HG03103 (cell line): ENCODE results near the gene GUCY2F.

Source experiments
- ATAC-seq: cut with Tn5 transposase; IDR thresholded peaks from one replicate; pipeline ENCODE4 v1.9.1; 2021; ENCODE audit warnings: low read depth; ENCODE audit not compliant: unreplicated experiment

Gene GUCY2F

DNA sequence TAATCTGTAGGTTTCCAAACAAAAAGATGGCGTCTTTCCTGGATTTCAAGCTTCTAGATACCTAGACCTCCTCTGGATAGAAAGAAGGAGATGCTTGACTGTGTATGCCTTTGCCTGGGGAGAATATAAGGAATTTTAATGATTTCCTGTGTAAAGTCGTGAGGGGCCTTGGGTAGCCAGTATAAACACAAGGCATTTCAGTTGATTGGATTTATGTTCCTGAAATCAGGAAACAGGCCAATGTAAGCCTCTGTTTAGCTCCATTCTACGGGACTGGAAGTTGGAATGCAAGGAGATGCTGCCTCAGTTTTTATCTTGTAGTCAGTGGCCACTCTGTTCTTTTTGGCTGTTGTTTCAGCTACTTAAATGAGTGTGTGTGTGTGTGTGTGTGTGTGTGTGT lies 137.2 kb downstream of the GUCY2F start:
- ATAC-seq: no peak

DNA sequence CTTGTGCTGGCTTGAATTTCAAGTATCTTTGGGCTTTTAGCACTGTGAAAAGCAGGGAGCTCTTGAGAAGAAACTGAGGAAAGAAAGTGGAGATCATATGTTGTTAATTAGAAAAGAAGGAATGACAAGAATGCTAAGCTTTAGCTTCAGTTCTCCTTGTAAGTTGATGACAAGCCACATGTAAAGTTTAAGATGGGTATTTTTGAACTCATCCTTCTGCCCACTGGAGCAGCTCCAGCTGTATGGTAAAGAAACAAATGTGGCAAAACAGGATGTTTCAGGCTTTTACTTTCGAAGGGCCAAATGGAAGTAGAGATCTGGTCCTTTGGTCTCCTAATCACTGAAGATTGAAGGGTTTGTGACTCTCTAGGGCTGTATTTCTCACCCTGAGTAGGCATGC lies 137.8 kb downstream of the GUCY2F start:
- no peak for ATAC-seq

DNA sequence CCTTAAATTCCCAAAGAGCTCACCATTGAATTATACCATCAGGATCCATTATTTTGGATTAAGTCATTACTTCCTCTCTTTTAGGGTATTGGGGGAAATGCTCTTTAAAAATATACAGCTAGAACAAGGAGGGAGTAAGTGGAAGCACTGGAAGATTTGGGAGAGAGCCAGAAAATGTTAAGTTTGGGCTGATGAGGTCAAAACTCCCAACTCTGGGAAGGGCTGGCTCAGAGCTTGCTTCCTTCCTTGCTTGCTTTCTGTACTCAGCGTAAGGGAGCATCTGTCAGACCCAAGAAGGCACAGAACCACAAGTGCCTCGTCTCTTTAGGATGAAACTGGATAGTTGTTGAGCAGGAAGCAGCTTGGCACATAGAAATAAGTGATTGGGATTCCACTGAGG lies 138.2 kb downstream of the GUCY2F start:
- ATAC-seq: no peak

DNA sequence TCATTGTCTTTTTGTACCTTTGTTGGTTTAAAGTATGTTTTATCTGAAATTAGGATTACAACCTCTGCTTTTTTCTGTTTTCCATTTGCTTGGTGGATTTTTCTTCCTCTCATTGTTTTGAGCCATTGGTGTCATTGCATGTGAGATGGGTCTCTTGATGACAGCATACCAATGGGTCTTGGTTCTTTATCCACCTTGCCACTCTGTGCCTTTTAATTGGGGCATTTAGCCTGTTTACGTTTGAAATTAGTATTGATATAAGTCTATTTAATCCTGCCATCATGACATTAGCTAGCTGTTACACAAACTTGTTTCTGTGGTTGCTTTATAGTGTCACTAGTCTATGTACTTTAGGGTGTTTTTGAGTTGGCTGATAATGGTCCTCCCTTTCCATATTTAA lies 145.7 kb downstream of the GUCY2F start:
- no peak for ATAC-seq

DNA sequence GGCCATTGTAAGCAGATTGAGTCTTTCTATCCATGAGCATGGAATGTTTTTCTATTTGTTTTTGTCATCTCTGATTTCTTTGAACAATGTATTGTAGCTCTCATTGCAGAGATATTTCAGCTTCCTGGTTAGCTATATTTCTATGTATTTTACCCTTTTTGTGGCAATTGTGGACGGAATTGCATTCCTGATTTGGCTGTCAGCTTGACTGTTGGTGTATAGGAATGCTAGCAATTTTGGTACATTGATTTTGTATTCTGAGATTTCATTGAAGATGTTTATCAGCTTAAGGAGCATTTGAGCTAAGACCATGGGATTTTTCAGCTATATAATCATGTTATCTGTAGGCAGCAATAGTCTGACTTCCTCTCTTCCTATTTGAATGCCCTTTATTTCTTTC lies 154.6 kb downstream of the GUCY2F start:
- ATAC-seq: no peak
